Subcutaneous abdominal adipose tissue (tissue), 5 donors: ENCODE measurements around the gene HIC1.

ENCODE experiments used
- H3K27ac ChIP-seq: one replicate; pipeline ENCODE4 v1.7.0; 2013; ENCODE audit warnings: low read depth, mild to moderate bottlenecking, inconsistent platforms, low read length, moderate library complexity
- H3K27me3 ChIP-seq, 5 donors: one replicate each; pipeline ENCODE4 v1.7.0; 2013; ENCODE audit warnings: low read length in 5 of 5, inconsistent platforms in 1 of 5; ENCODE audit not compliant: control insufficient read depth in 5 of 5, insufficient read depth in 4 of 5
- H3K36me3 ChIP-seq, 5 donors: one replicate each; pipeline ENCODE4 v1.7.0; 2013; ENCODE audit warnings: low read length in 5 of 5; ENCODE audit not compliant: control insufficient read depth in 5 of 5, insufficient read depth in 5 of 5
- H3K4me1 ChIP-seq, 5 donors: one replicate each; pipeline ENCODE4 v1.7.0; 2013; ENCODE audit warnings: low read length in 5 of 5, mild to moderate bottlenecking in 3 of 5, moderate library complexity in 1 of 5; ENCODE audit not compliant: control insufficient read depth in 5 of 5, insufficient read depth in 5 of 5
- H3K4me3 ChIP-seq, 5 donors: one replicate each; pipeline ENCODE4 v1.7.0; 2013; ENCODE audit warnings: low read length in 5 of 5, low read depth in 1 of 5
- H3K9ac ChIP-seq, 5 donors: one replicate each; pipeline ENCODE4 v1.7.0; 2013; ENCODE audit warnings: low read length in 5 of 5, mild to moderate bottlenecking in 4 of 5, moderate library complexity in 3 of 5
- H3K9me3 ChIP-seq, 5 donors: one replicate each; pipeline ENCODE4 v1.7.0; 2013; ENCODE audit warnings: low read length in 5 of 5; ENCODE audit not compliant: control insufficient read depth in 5 of 5
- donor health status: healthy.
- donor health status: healthy.
- donor health status: healthy.
- donor health status: healthy.
- donor health status: healthy.

HIC1 gene

GRCh38 chr17:2025220-2025621 lies 29.7 kb upstream of the HIC1 start, which contains the start of gene RTN4RL1:
Gene RTN4RL1, minus strand, starts transcription at chr17:2025334. Its CDS starts 469 bp downstream, at chr17:2024865.
- no peaks in the 10 kb centered on the region for H3K9me3 ChIP-seq
- H3K4me3 ChIP-seq, result peak within 1 kb of the TSS in 4 of 5 donors; percentile 62 to 88 (median 72)
- peaks cover 0 to 7% (median 4%) of the 10 kb centered on the region in 5 donors for H3K27me3 ChIP-seq
- H3K4me1 ChIP-seq, result peaks cover 2 to 55% (median 49%) of the 10 kb centered on the region in 5 donors
- H3K9ac ChIP-seq, result peak within 1 kb of the TSS in 4 of 5 donors; percentile 15 to 59 (median 52)
- peak within 1 kb of the TSS; percentile 50 for H3K27ac ChIP-seq
- no peaks in the 10 kb centered on the region for H3K36me3 ChIP-seq

- Histone ChIP-seq H3K27me3 (peaks cover 0 to 7% (median 4%) of the 10 kb centered on the region in 5 donors), H3K9me3 (no peaks in the 10 kb centered on the region), H3K9ac (peak overlapping the region in 3 of 5 donors; percentile 40 to 59 (median 53)), H3K36me3 (no peaks in the 10 kb centered on the region), H3K4me3 (peak overlapping the region in 4 of 5 donors; percentile 62 to 88 (median 72)), H3K4me1 (peaks cover 2 to 56% (median 52%) of the 10 kb centered on the region in 5 donors), H3K27ac (peak overlapping the region; percentile 50)
These were observed 29.1 kb upstream of the HIC1 start for GRCh38 chr17:2025622-2026309.

GRCh38 chr17:2027528-2028233 lies 27.2 kb upstream of the HIC1 start:
- H3K27ac ChIP-seq, result no peak overlapping the region
- H3K4me3 ChIP-seq, result no peak overlapping the region
- peaks cover 0 to 7% (median 4%) of the 10 kb centered on the region in 5 donors for H3K27me3 ChIP-seq
- no peak overlapping the region for H3K9ac ChIP-seq
- H3K36me3 ChIP-seq, result peaks cover 0 to 2% (median 0%) of the 10 kb centered on the region in 5 donors
- H3K9me3 ChIP-seq, result no peaks in the 10 kb centered on the region
- peaks cover 5 to 59% (median 52%) of the 10 kb centered on the region in 5 donors for H3K4me1 ChIP-seq

- Histone ChIP-seq H3K27me3 (peaks cover 0 to 7% (median 4%) of the 10 kb centered on the region in 5 donors), H3K9ac (no peak overlapping the region), H3K4me1 (peaks cover 5 to 53% (median 46%) of the 10 kb centered on the region in 5 donors)
These were observed 26.7 kb upstream of the HIC1 start for GRCh38 chr17:2028234-2028614.

GRCh38 chr17:2028737-2029136 lies 26.2 kb upstream of the HIC1 start:
- H3K36me3 ChIP-seq, result peaks cover 0 to 7% (median 4%) of the 10 kb centered on the region in 5 donors
- no peaks in the 10 kb centered on the region for H3K9me3 ChIP-seq
- no peak overlapping the region for H3K9ac ChIP-seq
- no peak overlapping the region for H3K4me3 ChIP-seq
- peaks cover 0 to 7% (median 4%) of the 10 kb centered on the region in 5 donors for H3K27me3 ChIP-seq
- no peak overlapping the region for H3K27ac ChIP-seq
- H3K4me1 ChIP-seq, result peaks cover 5 to 49% (median 42%) of the 10 kb centered on the region in 5 donors

More at GRCh38 chr17:2028234-2028614, 26.7 kb upstream of the HIC1 start:
- H3K36me3 ChIP-seq, result peaks cover 0 to 2% (median 0%) of the 10 kb centered on the region in 5 donors
- no peaks in the 10 kb centered on the region for H3K9me3 ChIP-seq
- H3K27ac ChIP-seq, result no peak overlapping the region
- no peak overlapping the region for H3K4me3 ChIP-seq

- H3K27me3 ChIP-seq, result peaks cover 0 to 7% (median 4%) of the 10 kb centered on the region in 5 donors
- peak within 1 kb of the TSS; percentile 96 to 99 (median 97) for H3K4me3 ChIP-seq
- no peaks in the 10 kb centered on the region for H3K9me3 ChIP-seq
- H3K4me1 ChIP-seq, result peaks cover 5 to 35% (median 32%) of the 10 kb centered on the region in 5 donors
- H3K27ac ChIP-seq, result peak within 1 kb of the TSS; percentile 67
- H3K36me3 ChIP-seq, result peaks cover 0 to 10% (median 6%) of the 10 kb centered on the region in 5 donors
- H3K9ac ChIP-seq, result peak within 1 kb of the TSS; percentile 77 to 90 (median 88)
These were observed 24.8 kb upstream of the HIC1 start, which contains the start of gene DPH1 for GRCh38 chr17:2029911-2030778. Gene DPH1, plus strand, starts transcription at chr17:2030153. Its CDS starts 17 bp downstream, at chr17:2030170.

GRCh38 chr17:2030779-2031163 lies 24.1 kb upstream of the HIC1 start:
- no peaks in the 10 kb centered on the region for H3K9me3 ChIP-seq
- peak overlapping the region; percentile 96 to 99 (median 97) for H3K4me3 ChIP-seq
- peak overlapping the region; percentile 77 to 90 (median 88) for H3K9ac ChIP-seq
- H3K36me3 ChIP-seq, result peaks cover 0 to 14% (median 9%) of the 10 kb centered on the region in 5 donors
- peaks cover 0 to 7% (median 4%) of the 10 kb centered on the region in 5 donors for H3K27me3 ChIP-seq
- H3K27ac ChIP-seq, result no peak overlapping the region
- peaks cover 5 to 30% (median 26%) of the 10 kb centered on the region in 5 donors for H3K4me1 ChIP-seq

- Histone ChIP-seq H3K27me3 (peaks cover 0 to 4% (median 0%) of the 10 kb centered on the region in 5 donors), H3K9me3 (no peaks in the 10 kb centered on the region), H3K4me3 (no peak overlapping the region), H3K4me1 (peaks cover 3 to 24% (median 21%) of the 10 kb centered on the region in 5 donors), H3K27ac (no peak overlapping the region), H3K36me3 (peaks cover 0 to 37% (median 30%) of the 10 kb centered on the region in 5 donors), H3K9ac (no peak overlapping the region)
These were observed 21.8 kb upstream of the HIC1 start for GRCh38 chr17:2033153-2033552.

GRCh38 chr17:2034157-2034556 lies 20.7 kb upstream of the HIC1 start:
- Histone ChIP-seq H3K27ac (no peak overlapping the region), H3K9ac (no peak overlapping the region), H3K4me1 (peaks cover 3 to 24% (median 18%) of the 10 kb centered on the region in 5 donors), H3K4me3 (no peak overlapping the region), H3K27me3 (no peaks in the 10 kb centered on the region), H3K9me3 (no peaks in the 10 kb centered on the region), H3K36me3 (peaks cover 0 to 44% (median 34%) of the 10 kb centered on the region in 5 donors)
